Germinal center (tissue), 1 donor: ENCODE measurements around the gene TSKU.
A peak's percentile ranks its signal among the peaks of the same experiment; 100 is the strongest.

Experiments used
- DNase-seq: peaks from one replicate; pipeline ENCODE4 v3.0.0; 2012; ENCODE audit warnings: mixed read lengths, low spot score

TSKU gene, protein sequence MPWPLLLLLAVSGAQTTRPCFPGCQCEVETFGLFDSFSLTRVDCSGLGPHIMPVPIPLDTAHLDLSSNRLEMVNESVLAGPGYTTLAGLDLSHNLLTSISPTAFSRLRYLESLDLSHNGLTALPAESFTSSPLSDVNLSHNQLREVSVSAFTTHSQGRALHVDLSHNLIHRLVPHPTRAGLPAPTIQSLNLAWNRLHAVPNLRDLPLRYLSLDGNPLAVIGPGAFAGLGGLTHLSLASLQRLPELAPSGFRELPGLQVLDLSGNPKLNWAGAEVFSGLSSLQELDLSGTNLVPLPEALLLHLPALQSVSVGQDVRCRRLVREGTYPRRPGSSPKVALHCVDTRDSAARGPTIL

DNA sequence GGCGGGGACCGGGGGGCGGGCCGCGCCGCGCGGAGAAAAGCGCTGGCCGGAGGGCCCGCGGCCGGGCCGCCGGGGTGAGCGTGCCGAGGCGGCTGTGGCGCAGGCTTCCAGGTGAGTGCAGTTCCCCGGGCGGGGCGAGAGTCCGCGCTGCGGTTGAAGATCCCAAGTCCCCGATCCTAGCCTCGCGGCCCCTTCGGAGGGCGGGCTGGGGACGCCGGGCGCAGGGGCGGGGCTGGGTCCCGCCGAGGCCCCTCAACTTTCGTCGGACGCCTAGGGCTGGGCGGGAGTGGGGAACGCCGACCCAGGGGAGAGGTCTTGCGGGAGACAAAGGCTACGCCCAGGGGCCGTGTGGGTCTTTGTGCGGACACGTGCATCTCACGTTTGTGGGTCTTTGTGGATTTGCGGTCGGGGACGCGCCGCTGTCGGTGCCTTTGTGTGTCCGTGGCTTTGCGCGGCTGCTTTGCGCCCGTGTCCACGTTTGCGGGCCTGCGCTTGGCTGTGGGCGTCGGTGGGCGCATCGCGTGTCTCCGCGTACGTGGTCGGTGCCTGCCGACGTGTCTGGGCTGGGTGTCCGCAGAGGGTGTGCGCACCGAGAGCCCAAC lies at the start of gene TSKU:
TSS of gene TSKU (plus strand) at position 63 of the 602 bp plus-strand sequence. CDS start 12,261 bp downstream, outside the sequence.
- DNase-seq: no peak

DNA sequence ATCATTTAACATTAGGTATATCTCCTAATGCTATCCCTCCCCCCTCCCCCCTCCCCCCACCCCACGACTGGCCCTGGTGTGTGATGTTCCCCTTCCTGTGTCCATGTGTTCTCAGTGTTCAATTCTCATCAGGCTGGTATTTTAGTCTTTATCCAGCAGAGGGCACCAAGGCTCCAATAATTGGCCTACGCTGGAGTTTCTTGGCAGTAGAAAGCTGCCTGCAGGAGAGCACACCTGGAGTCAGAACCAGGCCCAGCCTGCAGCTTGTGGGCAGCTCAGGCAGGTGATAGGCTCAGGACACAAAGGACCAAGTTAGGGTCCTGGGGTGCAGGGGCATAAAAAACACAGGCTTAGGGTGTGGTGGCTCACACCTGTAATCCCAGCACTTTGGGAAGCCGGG lies 49.2 kb upstream of the TSKU start:
- peak; percentile 61 for DNase-seq

DNA sequence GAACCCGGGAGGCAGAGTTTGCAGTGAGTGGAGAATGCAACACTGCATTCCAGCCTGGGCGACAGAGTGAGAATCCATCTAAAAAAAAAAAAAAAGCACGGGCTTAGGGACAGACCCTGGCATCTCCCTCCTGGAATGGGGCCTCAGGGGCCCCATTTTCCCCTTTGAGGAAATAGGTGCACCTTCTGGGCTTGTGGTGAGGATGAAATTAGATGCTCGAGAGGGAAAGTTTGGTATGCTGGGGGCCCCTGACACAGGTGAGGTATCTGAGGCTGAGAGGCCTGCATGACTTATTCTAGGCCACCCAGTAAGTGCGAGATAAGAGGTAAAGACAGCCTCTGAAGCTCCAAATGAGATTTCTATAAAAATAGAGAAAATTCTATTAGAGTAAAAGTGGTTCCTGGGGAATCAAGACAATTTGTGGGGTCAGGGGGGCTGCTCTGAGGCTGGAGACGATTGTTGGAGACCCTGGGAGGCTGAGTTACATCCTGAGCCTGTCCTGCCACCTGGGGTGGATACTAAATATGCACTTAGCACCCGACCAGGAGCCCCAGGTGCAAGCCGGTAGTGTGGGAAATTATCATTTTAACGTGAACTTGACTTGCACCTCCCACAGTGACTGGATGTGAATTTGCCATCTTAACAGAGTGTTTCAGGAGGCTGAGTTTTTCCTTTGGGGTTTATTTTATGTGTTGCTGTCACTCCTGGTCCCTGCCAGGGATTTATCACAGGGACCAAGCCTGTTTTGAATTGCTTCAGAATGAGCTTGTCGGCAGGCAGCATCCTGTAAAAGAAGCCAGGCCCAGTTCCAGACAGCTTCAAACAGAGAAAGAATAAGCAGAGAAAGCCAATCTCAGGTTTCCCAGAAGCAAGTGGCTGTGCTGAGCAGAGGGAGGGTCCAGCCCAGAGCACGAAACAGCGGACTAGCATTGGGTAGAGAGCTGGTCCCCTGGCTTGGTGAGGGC lies 48.4 kb upstream of the TSKU start:
- no peak for DNase-seq

DNA sequence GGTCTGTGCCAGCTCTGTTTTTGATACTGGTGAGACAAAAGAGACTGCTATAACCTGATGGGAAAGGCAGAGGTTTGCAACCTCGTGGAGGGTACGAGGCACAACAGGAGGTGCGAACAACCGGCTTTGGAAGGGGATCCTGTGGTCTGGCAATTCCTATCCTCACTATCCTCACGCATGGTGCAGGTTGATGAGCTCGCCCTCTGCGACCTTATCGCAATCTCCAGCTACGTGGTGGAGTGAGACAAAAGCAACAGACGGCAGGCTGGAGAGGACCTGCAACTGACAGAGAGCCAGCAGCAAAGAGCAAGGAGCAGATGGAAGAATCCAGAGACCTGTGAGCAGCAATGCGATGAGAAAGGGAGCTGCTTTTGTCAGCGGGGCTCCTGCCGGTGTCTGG lies 47.3 kb upstream of the TSKU start:
- DNase-seq: no peak

DNA sequence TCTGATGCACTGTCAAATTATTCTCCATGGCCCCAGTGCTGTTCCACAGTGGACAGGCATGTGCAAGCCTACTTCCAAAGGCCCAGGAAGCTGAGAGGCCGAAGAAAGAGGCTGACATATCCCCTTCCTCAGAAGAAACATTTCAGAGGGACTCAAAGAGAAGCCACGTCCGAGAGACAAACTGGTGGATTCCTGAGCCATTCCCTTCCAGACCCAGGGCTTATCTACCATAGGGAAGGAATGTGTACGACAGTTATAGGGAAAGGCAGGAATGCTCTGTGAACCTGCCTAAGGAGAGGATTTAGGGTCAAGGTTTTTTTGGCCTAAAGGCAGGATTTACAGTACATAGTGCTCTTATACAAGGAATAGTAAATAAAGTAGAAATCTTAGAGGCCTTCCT lies 46.9 kb upstream of the TSKU start:
- no peak for DNase-seq

DNA sequence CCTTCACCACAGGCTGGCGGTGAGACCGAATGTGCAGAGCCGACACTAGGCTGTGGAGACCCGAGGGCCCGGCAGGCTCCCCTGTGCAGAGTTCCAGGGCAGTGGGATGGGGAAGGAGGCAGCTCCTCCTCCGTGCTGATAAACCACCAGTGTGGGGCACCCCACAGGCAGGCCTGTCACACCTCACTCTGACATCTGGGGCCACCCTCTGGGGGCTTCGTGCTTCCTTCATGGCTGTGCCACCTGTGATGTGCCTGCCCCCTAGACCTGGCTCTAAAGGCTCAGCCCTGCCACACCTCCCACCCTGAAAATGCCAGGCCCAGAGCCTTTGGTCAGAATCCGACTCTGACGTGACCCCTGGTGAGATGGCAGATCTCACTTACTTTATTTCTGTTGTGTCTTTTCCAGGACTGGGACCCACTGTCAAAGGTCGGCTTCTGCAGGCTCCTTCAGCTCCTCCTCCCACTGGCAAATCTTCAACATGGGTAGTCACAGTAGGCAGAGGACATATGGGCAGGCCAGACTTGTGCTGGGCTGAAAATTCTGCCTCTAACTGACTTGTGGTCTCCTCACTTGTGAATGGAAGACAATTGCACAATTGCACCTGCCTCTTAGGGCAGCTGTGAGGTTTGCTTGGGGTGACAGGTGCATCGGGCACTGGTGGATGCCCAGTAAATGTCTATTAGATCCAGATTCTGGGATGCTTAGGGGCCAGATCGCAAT lies 46.2 kb upstream of the TSKU start:
- no peak for DNase-seq

DNA sequence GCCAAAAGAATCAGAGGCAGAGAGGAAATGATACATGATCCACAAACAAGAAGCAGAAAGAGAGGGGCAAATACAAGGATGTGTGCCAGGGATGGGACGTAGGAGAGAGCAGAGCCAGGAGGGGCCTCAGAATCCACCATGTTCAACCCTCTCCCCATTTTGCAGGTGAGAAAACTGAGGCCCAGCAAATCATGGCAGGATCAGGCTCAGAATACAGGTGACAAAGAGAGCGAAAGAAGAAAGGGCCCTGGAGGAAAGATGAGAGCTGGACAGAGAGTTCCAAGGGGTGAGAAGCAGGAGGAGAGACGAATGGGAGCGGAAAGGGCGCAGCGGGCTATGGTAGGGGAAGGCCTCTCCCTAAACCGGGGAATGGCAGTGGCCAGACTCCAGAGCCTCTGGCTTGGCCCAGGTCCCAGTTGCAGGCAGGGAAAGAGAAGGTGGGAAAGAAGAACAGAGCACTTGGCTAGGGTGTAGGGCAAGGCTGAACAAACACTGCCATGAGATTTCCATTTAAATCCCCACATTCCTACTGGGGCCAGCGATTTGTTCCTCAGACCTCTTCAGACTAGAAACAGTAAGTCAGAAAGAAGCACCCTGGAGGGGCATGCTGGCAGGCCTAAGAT lies 44.4 kb upstream of the TSKU start:
- no peak for DNase-seq

DNA sequence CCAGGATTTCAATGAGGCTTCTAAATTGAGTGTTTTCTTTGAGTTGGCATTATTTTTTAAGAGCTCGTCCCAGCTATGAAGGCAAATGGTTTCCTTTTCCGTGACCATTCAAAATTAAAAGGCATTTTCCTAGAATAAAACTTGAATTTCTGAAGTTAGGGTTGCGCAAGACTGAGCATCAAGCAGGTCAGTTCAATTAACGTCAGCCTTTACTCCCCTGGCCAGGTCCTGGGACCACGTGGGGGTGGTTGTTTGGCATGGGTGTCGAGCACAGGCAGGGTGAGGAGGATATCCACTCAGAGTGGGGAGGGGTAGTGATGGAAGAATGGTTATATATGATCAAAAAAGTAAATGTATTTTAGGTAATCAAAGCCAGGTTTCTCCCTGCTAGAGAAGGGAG lies 43.4 kb upstream of the TSKU start:
- no peak for DNase-seq

DNA sequence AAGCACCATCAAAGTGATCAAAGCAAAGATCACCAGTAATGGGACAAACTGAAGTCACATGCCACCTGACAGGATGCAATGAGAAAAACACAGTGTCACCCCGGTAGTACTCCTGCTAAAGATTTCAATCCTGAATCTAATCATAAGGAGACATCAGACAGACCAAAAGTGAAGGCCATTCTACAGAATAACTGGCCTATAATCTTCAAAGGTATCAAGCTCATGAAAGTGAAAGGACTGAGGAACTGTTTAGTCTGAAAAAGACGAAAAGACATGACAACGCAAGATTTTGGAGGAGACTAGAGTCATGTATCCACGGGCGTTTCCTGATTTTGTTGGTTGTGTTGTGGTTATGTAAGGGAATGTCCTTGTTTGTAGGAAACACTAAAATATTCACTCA lies 42.4 kb upstream of the TSKU start:
- DNase-seq: no peak

DNA sequence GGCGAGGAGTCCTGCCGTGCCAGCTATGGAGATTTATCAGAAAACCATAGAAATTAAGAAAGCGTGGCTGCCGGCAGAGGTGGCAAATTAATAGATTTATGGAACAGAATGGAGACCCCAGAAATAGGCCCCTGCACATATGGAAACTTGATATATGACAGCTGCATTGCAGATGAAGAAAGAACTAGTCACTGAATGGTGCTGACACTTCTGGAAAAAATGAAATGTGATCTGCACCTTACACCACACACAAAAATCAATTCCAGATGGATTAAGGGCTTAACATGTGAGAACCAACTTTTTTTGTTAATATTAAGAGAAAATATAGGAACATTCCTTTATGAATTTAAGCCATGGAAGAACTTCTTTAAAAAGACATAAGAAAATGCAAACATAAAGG lies 40.3 kb upstream of the TSKU start:
- no peak for DNase-seq

DNA sequence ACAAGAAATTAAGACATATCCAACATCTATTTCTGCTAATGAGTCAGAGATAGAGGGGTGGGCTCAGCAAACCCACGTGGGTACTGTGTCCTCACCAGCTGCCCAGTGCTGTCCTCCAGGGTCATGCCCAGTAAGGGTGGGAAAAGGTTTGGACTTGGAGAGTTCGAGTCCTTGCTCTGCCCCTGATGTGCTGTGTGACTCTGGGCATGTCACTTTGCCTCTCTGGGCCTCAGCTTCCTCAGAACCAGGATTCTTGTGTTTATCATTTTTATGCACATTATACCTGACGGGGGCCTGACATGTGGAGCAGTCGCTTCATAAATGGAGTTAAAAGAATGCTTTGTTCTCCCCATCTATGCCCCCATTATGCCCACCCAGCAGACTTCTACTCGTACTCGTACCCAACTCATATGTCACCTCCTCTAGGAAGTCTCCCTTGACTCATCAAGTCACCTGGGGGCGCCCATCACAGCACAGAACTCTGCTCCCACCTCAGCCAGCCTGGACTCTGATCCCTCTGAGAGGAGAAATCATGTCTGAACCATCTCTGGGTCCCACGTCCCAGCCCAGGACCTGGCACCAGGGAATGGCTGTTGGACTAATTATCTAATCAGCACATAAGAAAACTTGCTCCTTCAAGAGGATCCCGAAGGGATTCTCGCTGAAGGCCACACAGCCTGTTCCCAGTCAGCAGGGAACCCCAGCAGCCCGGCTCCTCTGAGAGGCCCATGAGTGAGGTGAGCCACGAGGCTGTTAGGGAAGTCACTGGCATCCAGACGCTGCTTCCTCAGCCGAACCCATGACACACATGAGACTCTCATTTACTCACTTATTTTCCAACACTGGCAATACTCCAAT lies 38.7 kb upstream of the TSKU start:
- no peak for DNase-seq

DNA sequence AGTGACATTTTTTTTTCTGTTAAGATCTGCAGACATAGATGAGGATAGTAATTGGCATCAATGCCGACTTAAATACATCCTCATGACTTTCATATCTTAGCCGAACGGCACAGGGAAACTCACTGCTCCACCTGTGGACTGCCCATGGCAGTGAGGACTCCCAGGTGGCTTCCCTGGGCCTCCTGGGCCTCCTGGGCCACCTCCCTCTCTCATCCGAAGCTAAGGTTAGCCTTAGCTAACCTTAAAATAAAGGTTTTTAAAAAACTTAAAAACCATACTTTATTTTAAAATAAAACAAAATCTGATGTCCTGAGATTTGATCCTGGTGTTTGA lies 38.1 kb upstream of the TSKU start:
- DNase-seq: no peak

DNA sequence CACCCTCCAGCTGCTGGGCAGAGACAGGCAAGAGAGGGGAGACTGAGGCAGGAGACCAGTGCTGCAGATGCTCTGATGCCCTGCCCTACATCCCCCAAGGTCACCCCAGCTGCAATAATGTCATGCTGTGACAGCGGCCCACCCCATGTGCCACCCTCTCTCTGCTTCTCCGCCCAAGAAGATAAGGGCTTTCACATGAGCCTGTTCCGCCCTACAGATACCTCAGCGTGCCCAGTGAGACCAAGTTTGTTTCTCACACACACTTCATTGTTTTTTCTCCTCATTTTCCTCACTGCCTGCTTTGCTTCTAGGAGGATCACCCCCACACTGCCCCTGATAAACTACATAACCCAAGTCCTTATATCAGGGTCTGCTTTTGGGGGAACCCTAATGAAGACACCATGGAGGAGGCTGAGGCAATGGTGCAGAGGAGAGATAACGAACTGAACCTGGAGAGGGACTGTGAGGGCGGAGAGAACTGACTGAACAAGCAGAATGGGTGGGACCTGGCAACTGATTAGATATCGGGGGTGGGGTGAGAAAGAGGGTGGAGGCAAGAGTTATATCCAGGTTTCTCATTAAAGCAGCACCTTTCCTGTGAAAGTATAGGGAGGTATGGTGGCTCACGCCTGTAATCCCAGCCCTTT lies 37.5 kb upstream of the TSKU start:
- DNase-seq: no peak

DNA sequence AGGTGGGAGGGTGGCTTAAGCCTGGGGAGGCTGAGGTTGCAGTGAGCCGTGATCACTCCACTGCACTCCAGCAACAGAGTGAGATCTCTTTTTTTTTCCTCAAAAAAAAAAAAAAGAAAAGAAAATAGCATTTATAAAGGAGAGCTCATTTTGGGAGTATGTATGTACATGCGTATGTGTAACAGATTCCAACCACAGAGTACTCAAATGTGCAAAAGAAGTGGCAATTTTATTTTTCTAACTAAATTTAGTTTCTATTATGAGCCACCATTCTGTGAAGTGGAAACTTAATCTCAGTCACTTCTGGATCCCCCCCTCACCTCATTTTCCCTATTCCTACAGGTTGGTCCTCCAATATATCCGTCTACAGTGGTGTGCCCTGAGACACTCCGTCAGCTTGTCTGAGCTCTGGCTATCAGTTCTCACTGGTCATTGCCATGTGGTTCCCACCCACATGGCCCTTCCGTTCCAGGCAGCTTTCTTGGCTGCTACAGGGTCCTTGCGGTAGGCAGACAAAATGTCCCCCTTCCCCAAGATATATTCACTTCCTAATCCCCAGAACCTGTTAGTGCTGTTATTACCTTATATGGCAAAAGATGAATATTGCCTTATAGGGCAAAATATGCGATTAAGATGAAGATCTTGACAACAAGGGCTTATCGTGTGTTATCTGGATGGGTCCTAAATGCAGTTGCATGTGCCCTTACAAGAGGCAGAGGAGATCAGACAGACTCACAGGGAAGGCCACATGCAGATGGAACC lies 35.8 kb upstream of the TSKU start:
- DNase-seq: no peak

DNA sequence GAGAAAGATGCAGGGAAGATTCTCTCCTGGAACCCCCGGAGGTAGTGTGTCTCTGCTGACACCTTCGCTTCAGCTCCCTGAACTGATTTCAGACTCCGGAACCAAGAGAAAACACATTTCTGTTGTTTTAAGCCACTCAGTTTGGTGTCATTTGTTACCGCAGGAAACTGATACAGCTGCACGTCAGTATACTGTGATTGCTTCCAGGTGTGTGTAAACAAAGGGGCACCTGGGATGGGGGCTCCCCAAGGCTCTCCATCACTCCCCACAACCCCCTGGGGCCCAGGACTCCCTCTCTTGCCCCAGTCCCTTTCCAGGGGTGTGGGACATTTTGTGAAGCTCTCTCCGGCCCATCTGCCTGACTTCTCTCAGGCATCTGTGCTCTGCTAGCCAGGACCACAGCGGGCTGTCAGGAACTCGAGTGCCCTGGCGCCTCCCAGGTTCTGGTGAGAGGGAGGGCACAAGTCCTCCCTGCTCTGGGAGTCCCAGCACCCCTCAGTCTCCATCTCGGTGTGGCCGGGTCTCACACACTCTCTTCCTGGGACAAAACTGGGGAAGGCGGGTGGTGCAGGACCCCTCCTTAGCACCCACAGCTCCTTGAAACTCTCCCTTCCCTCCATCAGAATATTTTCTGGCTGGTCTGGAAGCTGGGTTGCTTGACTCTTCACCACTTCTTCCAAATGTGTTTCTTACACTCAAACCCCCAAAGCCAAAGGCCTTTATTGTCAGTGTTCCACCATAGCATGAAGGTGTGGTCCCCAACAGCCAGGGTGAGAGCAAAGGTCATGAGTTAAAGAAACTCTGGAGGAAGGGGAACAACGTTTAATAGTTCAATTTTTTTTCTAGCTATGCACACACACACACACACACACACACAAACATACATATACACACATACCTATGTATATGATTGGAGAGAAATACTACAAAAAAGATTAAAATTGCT lies 35.0 kb upstream of the TSKU start:
- no peak for DNase-seq

DNA sequence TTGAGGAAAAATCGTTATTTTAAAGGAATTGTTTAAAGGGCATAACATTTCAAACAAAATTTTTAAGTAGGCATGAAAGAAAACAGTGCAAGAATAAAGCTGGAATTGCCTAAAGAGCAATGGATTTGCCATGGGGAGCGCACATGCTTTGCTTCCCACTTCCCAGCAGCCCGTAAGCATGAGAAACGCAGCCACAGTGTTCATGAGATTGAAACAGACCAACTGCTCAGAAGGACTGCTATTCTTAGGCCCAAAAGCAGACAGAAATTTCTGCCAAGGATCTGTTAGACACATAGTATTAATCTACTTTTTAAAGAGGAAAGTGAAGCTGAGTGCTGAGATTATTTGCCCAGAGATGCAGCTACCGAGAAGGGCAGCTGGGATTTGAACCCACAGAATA lies 34.2 kb upstream of the TSKU start:
- DNase-seq: no peak

DNA sequence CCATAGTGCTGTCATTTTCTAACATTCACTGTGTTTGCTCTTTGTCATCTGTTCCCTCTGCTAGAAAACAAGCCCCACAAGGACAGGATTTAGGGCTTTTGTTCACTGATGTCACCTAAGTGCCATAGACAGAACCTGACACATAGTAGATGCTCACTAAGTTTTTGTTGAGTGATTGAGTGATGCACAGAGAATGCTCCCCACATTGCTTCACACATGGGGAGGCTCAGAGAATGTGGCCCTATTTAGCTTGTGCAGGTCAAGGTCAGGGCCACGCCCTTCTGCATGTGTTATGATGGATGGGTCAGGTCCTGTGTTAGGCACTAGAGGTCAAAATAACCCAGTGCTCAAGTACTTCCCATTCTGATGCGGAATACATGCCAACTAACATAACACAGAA lies 33.1 kb upstream of the TSKU start:
- DNase-seq: no peak

DNA sequence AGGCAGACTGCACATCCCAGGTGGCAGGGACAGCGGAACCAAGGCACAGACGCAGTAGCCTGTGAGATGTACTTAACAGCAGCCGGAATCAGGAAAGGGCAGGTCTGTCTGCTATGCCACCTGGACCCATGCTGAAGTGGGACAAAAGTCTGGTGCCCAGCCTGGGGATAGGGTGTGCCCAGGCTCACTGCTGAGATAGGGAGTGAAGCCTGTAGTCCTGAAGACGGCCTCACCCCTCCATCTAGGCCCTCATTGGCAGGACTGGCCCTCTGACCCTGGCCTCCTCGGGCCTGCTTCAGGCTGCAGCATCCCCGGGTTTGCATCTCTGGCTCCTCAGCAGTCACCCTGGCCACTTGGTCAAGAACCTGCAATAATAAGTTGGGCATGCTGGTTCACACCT lies 32.4 kb upstream of the TSKU start:
- DNase-seq: no peak
